IMR-90 (cell line): ENCODE results near the gene RNF123. TPM values are rescaled to one million over a fixed set of nuclear protein-coding genes. Genes with fewer than 3 reads are reported as not detected.

Experiments
- ATAC-seq: fragments of 200-7000 bp; cut with Tn5 transposase; 2 replicates; pipeline ENCODE4 v1.9.1; 2020; ENCODE audit warnings: low read depth, mild to moderate bottlenecking, moderate library complexity
- BruUV-seq: library from RNA; stranded (reverse); fragments of 400-500 nt; replicated peaks from 2 replicates; lab custom pipeline; 2021; lab: Mats Ljungman, UMichigan
- CTCF ChIA-PET: fragments of 300-600 bp; formaldehyde crosslinking; extraction: SDS; loops from one replicate; lab custom pipeline; 2021; ENCODE audit warnings: antibody characterized with exemption; lab: Yijun Ruan, JAX
- POLR2A ChIA-PET: fragments of 300-600 bp; sonication (Branson Sonifier 250); formaldehyde crosslinking; loops from one replicate; lab custom pipeline; 2022; ENCODE audit warnings: antibody characterized with exemption; ENCODE audit not compliant: unreplicated experiment; lab: Charles Lee
- DNase-seq: peaks from one replicate; pipeline ENCODE4 v3.0.0; 2013
- H2AFZ ChIP-seq: replicated peaks from 2 replicates; pipeline ENCODE3; 2013; ENCODE audit warnings: low read length, mild to moderate bottlenecking; ENCODE audit not compliant: poor library complexity
- H2AK5ac ChIP-seq: 2 replicates; pipeline ENCODE4 v1.6.1; 2013; ENCODE audit warnings: low read depth, low read length, inconsistent platforms
- H2AK9ac ChIP-seq: replicated peaks from 2 replicates; pipeline ENCODE3; 2013; ENCODE audit warnings: mild to moderate bottlenecking, low read depth, low read length, moderate library complexity; ENCODE audit not compliant: poor library complexity
- H2BK120ac ChIP-seq: 2 replicates; pipeline ENCODE4 v1.6.1; 2013; ENCODE audit warnings: low read depth, low read length, inconsistent platforms
- H2BK15ac ChIP-seq: 3 replicates; pipeline ENCODE4 v1.6.1; 2013; ENCODE audit warnings: low read depth, low read length, inconsistent platforms
- H2BK20ac ChIP-seq: 2 replicates; pipeline ENCODE4 v1.6.1; 2013; ENCODE audit warnings: low read depth, mild to moderate bottlenecking, inconsistent platforms, low read length, moderate library complexity
- H2BK5ac ChIP-seq: 2 replicates; pipeline ENCODE4 v1.6.1; 2013; ENCODE audit warnings: mild to moderate bottlenecking, low read depth, low read length, inconsistent platforms; ENCODE audit not compliant: poor library complexity, severe bottlenecking
- H3K14ac ChIP-seq: replicated peaks from 2 replicates; pipeline ENCODE4 v1.6.1; 2013; ENCODE audit warnings: low read depth, low read length, inconsistent platforms
- H3K18ac ChIP-seq: 2 replicates; pipeline ENCODE4 v1.6.1; 2013; ENCODE audit warnings: low read depth, low read length, control low read depth
- H3K23ac ChIP-seq: 2 replicates; pipeline ENCODE4 v1.6.1; 2013; ENCODE audit warnings: low read depth, low read length, inconsistent platforms
- H3K27ac ChIP-seq: 2 replicates; pipeline ENCODE4 v1.5.1; 2013; ENCODE audit warnings: mild to moderate bottlenecking, control low read depth, low read length; ENCODE audit not compliant: insufficient read depth
- H3K27me3 ChIP-seq: 2 replicates; pipeline ENCODE4 v1.6.1; 2013; ENCODE audit warnings: low read length; ENCODE audit not compliant: control insufficient read depth, insufficient read depth
- H3K36me3 ChIP-seq: 2 replicates; pipeline ENCODE4 v1.6.1; 2013; ENCODE audit warnings: low read length, mixed read lengths; ENCODE audit not compliant: control insufficient read depth, insufficient read depth
- H3K4ac ChIP-seq: 2 replicates; pipeline ENCODE4 v1.6.1; 2013; ENCODE audit warnings: low read depth, low read length, inconsistent platforms
- H3K4me1 ChIP-seq: 2 replicates; pipeline ENCODE4 v1.6.1; 2013; ENCODE audit warnings: low read length, mixed read lengths; ENCODE audit not compliant: control insufficient read depth, insufficient read depth
- H3K4me2 ChIP-seq: 2 replicates; pipeline ENCODE4 v1.6.1; 2013; ENCODE audit warnings: low read depth, mild to moderate bottlenecking, control low read depth, low read length, moderate library complexity
- H3K4me3 ChIP-seq: 2 replicates; pipeline ENCODE4 v1.5.1; 2013; ENCODE audit warnings: low read depth, mild to moderate bottlenecking, control low read depth, low read length, moderate library complexity; ENCODE audit not compliant: insufficient read depth
- H3K56ac ChIP-seq: 2 replicates; pipeline ENCODE4 v1.6.1; 2013; ENCODE audit warnings: low read length, inconsistent platforms; ENCODE audit not compliant: insufficient read depth; ENCODE audit errors: extremely low read depth
- H3K79me1 ChIP-seq, 2 experiments: 2 replicates each; pipeline ENCODE4 v1.6.1; 2013; ENCODE audit warnings: low read length in 2 of 2, inconsistent platforms in 1 of 2, low read depth in 1 of 2
- H3K9ac ChIP-seq: 2 replicates; pipeline ENCODE4 v1.6.1; 2013; ENCODE audit warnings: low read depth, low read length, control low read depth
- H3K9me1 ChIP-seq: 2 replicates; pipeline ENCODE4 v1.6.1; 2013; ENCODE audit warnings: low read length, inconsistent platforms; ENCODE audit not compliant: insufficient read depth
- H3K9me3 ChIP-seq: 2 replicates; pipeline ENCODE4 v1.6.1; 2013; ENCODE audit warnings: low read length; ENCODE audit not compliant: control insufficient read depth, insufficient read depth
- H4K20me1 ChIP-seq: 2 replicates; pipeline ENCODE4 v1.6.1; 2013; ENCODE audit warnings: low read length, inconsistent platforms; ENCODE audit not compliant: insufficient read depth
- H4K5ac ChIP-seq: 2 replicates; pipeline ENCODE4 v1.6.1; 2013; ENCODE audit warnings: mild to moderate bottlenecking, low read depth, low read length, control low read depth
- H4K8ac ChIP-seq, 2 experiments: 2 replicates each; pipeline ENCODE4 v1.6.1; 2013; ENCODE audit warnings: low read depth in 2 of 2, low read length in 2 of 2, control low read depth in 1 of 2, inconsistent platforms in 1 of 2
- H4K91ac ChIP-seq: 2 replicates; pipeline ENCODE4 v1.6.1; 2013; ENCODE audit warnings: low read depth, low read length, inconsistent platforms; ENCODE audit not compliant: insufficient read depth
- BHLHE40 ChIP-seq: fragments of 150-350 bp; IDR thresholded peaks from 2 replicates; pipeline ENCODE4 v1.6.1; 2016; ENCODE audit warnings: mild to moderate bottlenecking, low read depth, low read length
- CEBPB ChIP-seq: IDR thresholded peaks from 2 replicates; pipeline ENCODE4 v1.6.1; 2012; ENCODE audit warnings: low read depth, low read length, improper control_type of control experiment
- CHD1 ChIP-seq: IDR thresholded peaks from 2 replicates; pipeline ENCODE4 v1.6.1; 2012; ENCODE audit warnings: low read depth, low read length, improper control_type of control experiment
- ELK1 ChIP-seq: fragments of 150-350 bp; IDR thresholded peaks from 2 replicates; pipeline ENCODE4 v1.6.1; 2016; ENCODE audit warnings: low read depth, mild to moderate bottlenecking, low read length, moderate library complexity, borderline replicate concordance
- FOS ChIP-seq: fragments of 150-350 bp; IDR thresholded peaks from 2 replicates; pipeline ENCODE4 v1.6.1; 2016; ENCODE audit warnings: low read depth, low read length
- MAFK ChIP-seq: IDR thresholded peaks from 2 replicates; pipeline ENCODE4 v1.6.1; 2012; ENCODE audit warnings: low read depth, low read length, improper control_type of control experiment
- MAZ ChIP-seq: IDR thresholded peaks from 2 replicates; pipeline ENCODE4 v1.6.1; 2012; ENCODE audit warnings: low read depth, mild to moderate bottlenecking, low read length, improper control_type of control experiment, moderate library complexity, borderline replicate concordance
- MXI1 ChIP-seq: IDR thresholded peaks from 2 replicates; pipeline ENCODE4 v1.6.1; 2012; ENCODE audit warnings: low read depth, mild to moderate bottlenecking, low read length, moderate library complexity, borderline replicate concordance
- NFE2L2 ChIP-seq: fragments of 150-350 bp; IDR thresholded peaks from 2 replicates; pipeline ENCODE4 v1.6.1; 2016; ENCODE audit warnings: low read depth, mild to moderate bottlenecking, low read length
- POLR2A ChIP-seq: IDR thresholded peaks from 2 replicates; pipeline ENCODE4 v1.6.1; 2012; ENCODE audit warnings: mild to moderate bottlenecking, low read depth, low read length
- RAD21 ChIP-seq: IDR thresholded peaks from 2 replicates; pipeline ENCODE4 v1.6.1; 2012; ENCODE audit warnings: low read length, improper control_type of control experiment
- RCOR1 ChIP-seq: IDR thresholded peaks from 2 replicates; pipeline ENCODE4 v1.6.1; 2012; ENCODE audit warnings: mild to moderate bottlenecking, low read length, improper control_type of control experiment; ENCODE audit not compliant: insufficient replicate concordance
- RFX5 ChIP-seq: IDR thresholded peaks from 2 replicates; pipeline ENCODE4 v1.8.0; 2012; ENCODE audit warnings: low read depth, mild to moderate bottlenecking, low read length, moderate library complexity
- SMC3 ChIP-seq: fragments of 150-350 bp; IDR thresholded peaks from 2 replicates; pipeline ENCODE4 v1.6.1; 2016; ENCODE audit warnings: low read depth, mild to moderate bottlenecking, antibody characterized with exemption, low read length, moderate library complexity
- USF2 ChIP-seq: fragments of 150-350 bp; IDR thresholded peaks from 2 replicates; pipeline ENCODE4 v1.6.1; 2017; ENCODE audit warnings: mild to moderate bottlenecking, antibody characterized with exemption, low read length, low read depth
- WGBS, 2 experiments: methylation state at CpG; one replicate each; pipeline versions ENCODE4 v1.1.5 to v1.1.7; 2013; ENCODE audit warnings: missing lambda C conversion rate in 2 of 2; ENCODE audit not compliant: insufficient read length in 1 of 2; ENCODE audit errors: extremely low coverage in 2 of 2; 5-methylcytosine and 5-hydroxymethylcytosine counted together
- dilution Hi-C: fragments of 300-500 bp; cut with HindIII; formaldehyde crosslinking; loops from one replicate; pipeline ENCODE4 v1.14.3; 2018; ENCODE audit warnings: low sequenced_read_pairs; ENCODE audit not compliant: unreplicated experiment
- in situ Hi-C: fragments of 300-500 bp; cut with MboI; formaldehyde crosslinking; loops from 3 replicates; pipeline ENCODE4 v1.14.3; 2019; ENCODE audit warnings: low sequenced_read_pairs, inconsistent platforms, mixed read lengths
- intact Hi-C: fragments of 100-400 bp; cut with micrococcal nuclease; formaldehyde crosslinking; loops from 2 replicates; pipeline ENCODE4 v1.10.0; 2022
- polyA plus RNA-seq, 3 experiments: library from polyadenylated mRNA; depleted of rRNA; stranded (reverse); fragments of >200 nt; gene quantifications; 2 replicates each; pipeline ENCODE4 v1.2.3, GENCODE V29; 2012; ENCODE audit warnings: low replicate concordance in 1 of 3
- total RNA-seq: library from RNA; depleted of rRNA; stranded (reverse); fragments of >200 nt; gene quantifications from 2 replicates; pipeline ENCODE4 v1.2.3, GENCODE V29; 2012
- TF ChIP-seq, protein P1 (sequence below): conservative IDR thresholded peaks from 2 replicates; pipeline ENCODE4 v1.5.1; 2012; ENCODE audit warnings: mild to moderate bottlenecking, low read depth, low read length, improper control_type of control experiment

RNF123 gene
- total and polyA plus RNA-seq, 2 of the 4 experiments (the other 2 are of a cell fraction) = 13.4 to 37.7 TPM

DNA sequence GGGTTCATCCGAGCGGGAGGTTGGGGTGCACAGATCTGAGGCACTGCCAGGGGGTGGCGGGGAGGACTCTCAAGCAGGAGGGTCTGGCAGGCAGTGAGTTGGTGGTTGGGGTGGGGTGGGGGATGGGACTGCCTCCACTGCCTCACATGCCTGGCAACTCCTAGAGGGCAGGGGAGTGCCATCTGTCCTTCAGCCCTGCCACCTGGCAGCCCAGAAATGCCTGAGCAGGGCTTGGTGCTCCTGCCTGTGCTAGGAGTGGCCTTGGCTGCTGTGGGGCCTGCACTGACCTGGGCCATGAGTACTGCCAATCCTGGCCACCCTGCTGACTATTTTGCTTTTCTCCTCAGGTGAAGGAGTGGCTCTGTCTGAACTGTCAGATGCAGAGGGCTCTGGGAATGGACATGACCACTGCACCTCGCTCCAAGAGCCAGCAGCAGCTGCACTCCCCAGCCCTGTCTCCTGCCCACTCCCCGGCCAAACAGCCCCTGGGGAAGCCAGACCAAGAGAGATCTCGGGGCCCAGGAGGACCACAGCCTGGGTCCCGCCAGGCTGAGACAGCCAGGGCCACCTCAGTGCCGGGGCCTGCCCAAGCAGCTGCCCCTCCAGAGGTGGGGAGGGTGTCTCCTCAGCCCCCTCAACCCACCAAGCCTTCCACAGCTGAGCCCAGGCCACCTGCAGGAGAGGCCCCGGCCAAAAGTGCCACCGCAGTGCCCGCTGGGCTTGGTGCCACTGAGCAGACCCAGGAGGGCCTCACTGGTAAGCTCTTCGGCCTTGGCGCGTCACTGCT is 47.2 kb upstream of the RNF123 start:
- dilution Hi-C loops = no loop called here
- H3K9ac ChIP-seq = no peak overlapping the region
- no peak overlapping the region for H3K27ac ChIP-seq
- no peak overlapping the region for H4K91ac ChIP-seq
- H4K20me1 ChIP-seq = no peaks in the 10 kb centered on the region
- peaks cover 41% of the 10 kb centered on the region for H3K27me3 ChIP-seq
- H3K36me3 ChIP-seq = no peaks in the 10 kb centered on the region
- WGBS, 2 experiments = 79% methylated on average over 9 of the region's 14 CpGs; no CpG with 5 or more reads in 1 of the 2 experiments
- H3K4me1 ChIP-seq = peaks cover 3% of the 10 kb centered on the region; the same call in 1 of the 2 replicates
- in situ Hi-C loops = no loop called here
- CTCF ChIA-PET = no interaction called here
- no peaks in the 10 kb centered on the region for H3K9me3 ChIP-seq
- TF ChIP-seq, protein P1, sequence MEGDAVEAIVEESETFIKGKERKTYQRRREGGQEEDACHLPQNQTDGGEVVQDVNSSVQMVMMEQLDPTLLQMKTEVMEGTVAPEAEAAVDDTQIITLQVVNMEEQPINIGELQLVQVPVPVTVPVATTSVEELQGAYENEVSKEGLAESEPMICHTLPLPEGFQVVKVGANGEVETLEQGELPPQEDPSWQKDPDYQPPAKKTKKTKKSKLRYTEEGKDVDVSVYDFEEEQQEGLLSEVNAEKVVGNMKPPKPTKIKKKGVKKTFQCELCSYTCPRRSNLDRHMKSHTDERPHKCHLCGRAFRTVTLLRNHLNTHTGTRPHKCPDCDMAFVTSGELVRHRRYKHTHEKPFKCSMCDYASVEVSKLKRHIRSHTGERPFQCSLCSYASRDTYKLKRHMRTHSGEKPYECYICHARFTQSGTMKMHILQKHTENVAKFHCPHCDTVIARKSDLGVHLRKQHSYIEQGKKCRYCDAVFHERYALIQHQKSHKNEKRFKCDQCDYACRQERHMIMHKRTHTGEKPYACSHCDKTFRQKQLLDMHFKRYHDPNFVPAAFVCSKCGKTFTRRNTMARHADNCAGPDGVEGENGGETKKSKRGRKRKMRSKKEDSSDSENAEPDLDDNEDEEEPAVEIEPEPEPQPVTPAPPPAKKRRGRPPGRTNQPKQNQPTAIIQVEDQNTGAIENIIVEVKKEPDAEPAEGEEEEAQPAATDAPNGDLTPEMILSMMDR = no peak
- no peak for TF ChIP-seq USF2
- no peak for TF ChIP-seq MAZ
- no peak for TF ChIP-seq FOS
- TF ChIP-seq BHLHE40 = no peak
- no peak for TF ChIP-seq CHD1
- no peak for TF ChIP-seq ELK1
- no peak for TF ChIP-seq RFX5
- TF ChIP-seq CEBPB = no peak
- no peak for TF ChIP-seq SMC3
- no peak for TF ChIP-seq NFE2L2
- no peak for TF ChIP-seq MXI1
- TF ChIP-seq RCOR1 = no peak
- no peak for TF ChIP-seq POLR2A
- no peak for TF ChIP-seq MAFK
- TF ChIP-seq RAD21 = no peak
- no peak overlapping the region for H4K5ac ChIP-seq
- H2AK5ac ChIP-seq = no peak overlapping the region
- no peaks in the 10 kb centered on the region for H3K79me1 ChIP-seq
- H2AFZ ChIP-seq = no peak overlapping the region
- no peak overlapping the region for H3K14ac ChIP-seq
- DNase-seq (no peak), ATAC-seq (no peak)
- BruUV-seq = no TSS peak
- H4K8ac ChIP-seq = no peak overlapping the region
- no peak overlapping the region for H2BK5ac ChIP-seq
- no peak overlapping the region for H2AK9ac ChIP-seq
- no peak overlapping the region for H2BK15ac ChIP-seq
- no peak overlapping the region for H2BK120ac ChIP-seq
- H3K18ac ChIP-seq = no peak overlapping the region
- H2BK20ac ChIP-seq = no peak overlapping the region
- POLR2A ChIA-PET = no interaction called here
- no peak overlapping the region for H3K56ac ChIP-seq
- intact Hi-C loops = no loop called here
- H3K9me1 ChIP-seq = no peaks in the 10 kb centered on the region
- H3K23ac ChIP-seq = no peak overlapping the region
- H3K4me3 ChIP-seq = no peak overlapping the region
- no peak overlapping the region for H3K4me2 ChIP-seq
- no peak overlapping the region for H3K4ac ChIP-seq
